Stimulated activated CD4-positive, alpha-beta T cell treated with anti-CD3 and anti-CD28 coated beads, Interleukin-1b, Interleukin-23, amount 100 ng/mL, for 48 hours (primary cell): ENCODE data around the gene ZCCHC10.
A peak's percentile ranks its signal among the peaks of the same experiment; 100 is the strongest.
"Not testable (repeated sequence)": the region's sequence is repeated elsewhere in the genome, so short reads cannot be mapped to it uniquely, and the experiment has no call there.

Experiments
- DNase-seq: peaks from one replicate; pipeline ENCODE4 v3.0.0-alpha.2; 2020

ZCCHC10 gene

GRCh38 chr5:133025804-133026663 lies at the start of gene ZCCHC10:
TSS of gene ZCCHC10 (minus strand) at chr5:133026549. CDS start at chr5:133026537, 12 bp downstream.
- peak; percentile 91 for DNase-seq

GRCh38 chr5:133075572-133076536 lies 49.5 kb upstream of the ZCCHC10 start:
- no peak for DNase-seq

- DNase-seq: no peak
These were observed 45.7 kb upstream of the ZCCHC10 start for GRCh38 chr5:133072021-133072420.

- DNase-seq: no peak
These were observed 39.7 kb upstream of the ZCCHC10 start for GRCh38 chr5:133066045-133066444.

- no peak for DNase-seq
These were observed 39.1 kb upstream of the ZCCHC10 start for GRCh38 chr5:133065471-133065870.

GRCh38 chr5:133063965-133064364 lies 37.6 kb upstream of the ZCCHC10 start:
- DNase-seq: no peak

- no peak for DNase-seq
These were observed 35.9 kb upstream of the ZCCHC10 start for GRCh38 chr5:133062276-133062675.

- DNase-seq: no peak
These were observed 33.3 kb upstream of the ZCCHC10 start for GRCh38 chr5:133059621-133060020.

- DNase-seq: no peak
These were observed 30.5 kb upstream of the ZCCHC10 start for GRCh38 chr5:133056891-133057290.

- DNase-seq: no peak
These were observed 28.5 kb upstream of the ZCCHC10 start for GRCh38 chr5:133054697-133055471.

GRCh38 chr5:133053448-133053847 lies 27.1 kb upstream of the ZCCHC10 start:
- DNase-seq: no peak

- DNase-seq: peak; percentile 73
These were observed 26.2 kb upstream of the ZCCHC10 start for GRCh38 chr5:133052317-133053175.

- DNase-seq: peak; percentile 98
These were observed 25.4 kb upstream of the ZCCHC10 start, which contains the start of gene HSPA4 for GRCh38 chr5:133051542-133052316. TSS of gene HSPA4 (plus strand) at chr5:133052013. CDS start at chr5:133052251, 238 bp downstream.

GRCh38 chr5:133051061-133051541 lies 24.8 kb upstream of the ZCCHC10 start:
- no peak for DNase-seq

GRCh38 chr5:133050521-133050920 lies 24.2 kb upstream of the ZCCHC10 start:
- DNase-seq: no peak

GRCh38 chr5:133049726-133050048 lies 23.3 kb upstream of the ZCCHC10 start:
- DNase-seq: no peak

- DNase-seq: no peak
These were observed 22.8 kb upstream of the ZCCHC10 start for GRCh38 chr5:133048993-133049725.

- no peak for DNase-seq
These were observed 21.1 kb upstream of the ZCCHC10 start for GRCh38 chr5:133047404-133047803.

GRCh38 chr5:133046560-133046959 lies 20.2 kb upstream of the ZCCHC10 start:
- DNase-seq: not testable (repeated sequence)

- no peak for DNase-seq
These were observed 15.6 kb upstream of the ZCCHC10 start for GRCh38 chr5:133041910-133042309.
